Stimulated activated CD4-positive, alpha-beta T cell treated with anti-CD3 and anti-CD28 coated beads, Interleukin-2, amount 100 ng/mL, for 48 hours (primary cell): ENCODE measurements around the gene FPR1.

ENCODE experiments used
- DNase-seq, 2 donors: peaks; one replicate each; pipeline ENCODE4 v3.0.0-alpha.2; 2020

Gene FPR1

DNA sequence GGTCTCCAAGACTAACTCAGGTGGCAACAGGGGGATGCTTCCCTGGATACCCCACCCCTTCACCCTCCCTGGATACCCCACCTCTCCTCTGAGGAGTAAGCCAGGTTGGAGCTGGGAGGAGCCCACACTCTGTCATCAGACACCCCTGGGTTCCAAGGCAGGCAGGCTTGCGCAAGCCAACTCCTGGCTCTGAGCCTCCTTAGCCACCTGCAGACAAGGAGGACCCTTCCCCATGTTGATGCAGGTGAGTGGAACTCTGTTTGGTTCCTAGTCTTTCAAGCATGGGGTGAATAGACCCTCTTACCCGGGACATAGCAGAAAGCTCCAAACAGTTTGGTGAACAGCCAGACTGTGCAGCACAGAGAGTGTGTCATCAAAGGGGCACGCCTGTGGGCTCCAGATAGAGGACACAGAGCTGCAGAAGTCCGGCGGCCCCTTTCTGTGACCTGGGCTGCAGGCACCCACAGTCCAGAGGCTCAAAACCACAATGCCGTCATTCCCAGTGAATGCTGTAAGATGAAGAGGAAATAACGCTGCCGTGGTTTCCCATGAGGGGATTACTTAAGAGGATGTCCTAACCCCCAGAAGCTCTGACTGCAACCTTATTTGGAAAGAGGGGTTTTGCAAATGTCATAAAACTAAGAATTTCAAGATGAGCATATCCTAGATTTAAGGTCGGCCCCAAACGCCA lies 15.8 kb downstream of the FPR1 start:
- no peak for DNase-seq

DNA sequence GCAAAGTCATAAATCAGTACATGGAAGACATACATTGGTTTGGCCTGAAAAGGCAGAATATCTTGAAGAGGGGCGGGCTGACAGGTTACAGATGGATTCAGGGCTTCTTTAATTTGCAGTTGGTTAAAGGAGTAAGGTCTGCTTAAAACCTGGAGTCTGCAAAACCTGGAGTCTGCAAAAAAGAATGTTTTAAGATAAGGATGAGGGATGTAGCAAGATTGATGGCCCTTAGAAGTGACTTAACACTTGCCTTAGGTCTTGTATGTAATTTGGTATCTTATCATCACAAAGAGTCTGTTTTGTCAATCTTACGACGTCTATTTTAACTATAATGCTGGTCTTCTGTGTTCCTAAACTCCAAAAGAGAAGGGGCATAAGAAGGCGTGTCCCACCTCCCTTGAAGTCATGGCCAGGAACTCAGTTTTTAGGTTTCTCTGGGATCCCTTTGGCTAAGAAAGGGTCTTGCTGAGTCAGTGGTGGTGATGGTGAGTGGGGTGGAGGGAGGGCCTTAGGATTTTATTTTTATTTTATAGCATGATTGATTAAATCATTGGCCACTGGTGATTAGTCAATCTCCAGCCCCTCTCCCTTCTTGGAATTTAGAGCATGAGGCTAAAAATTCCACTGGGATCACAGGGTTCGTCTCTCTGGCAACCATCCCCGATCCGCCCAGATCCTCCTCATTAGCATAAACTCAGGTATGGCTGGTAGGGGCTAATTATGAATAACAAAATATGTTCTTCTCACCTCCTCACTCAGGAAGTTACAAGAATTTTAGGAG lies 17.7 kb downstream of the FPR1 start:
- DNase-seq = no peak

- no peak for DNase-seq
Observed at GRCh38 chr19:51729781-51730180, 21.9 kb downstream of the FPR1 start.

DNA sequence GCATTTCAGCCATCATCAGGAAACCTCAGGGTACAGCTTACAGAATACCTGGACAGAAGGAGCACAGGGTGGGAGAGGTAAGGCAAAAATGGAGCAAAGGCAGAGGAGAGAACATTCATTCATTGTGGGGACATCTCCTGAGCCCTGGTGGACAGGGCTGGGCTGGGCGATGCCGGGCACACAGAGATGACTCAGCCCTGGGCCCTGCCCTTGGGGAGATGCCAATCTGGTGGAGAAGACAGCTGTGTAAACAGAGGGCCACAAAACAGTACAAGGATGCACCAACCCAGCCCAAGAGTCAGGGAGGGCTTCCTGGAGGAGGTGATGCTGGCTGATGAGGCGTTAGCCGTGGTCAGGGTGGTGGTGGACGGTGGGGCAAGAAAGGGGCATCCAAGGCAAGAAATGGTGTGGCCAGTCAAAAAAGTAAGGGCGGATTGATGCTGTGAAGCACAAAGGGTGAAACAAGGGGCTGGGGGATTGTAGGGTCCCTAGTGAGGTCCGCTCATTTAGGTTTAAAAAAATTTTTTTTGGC lies 24.3 kb downstream of the FPR1 start:
- DNase-seq = no peak

DNA sequence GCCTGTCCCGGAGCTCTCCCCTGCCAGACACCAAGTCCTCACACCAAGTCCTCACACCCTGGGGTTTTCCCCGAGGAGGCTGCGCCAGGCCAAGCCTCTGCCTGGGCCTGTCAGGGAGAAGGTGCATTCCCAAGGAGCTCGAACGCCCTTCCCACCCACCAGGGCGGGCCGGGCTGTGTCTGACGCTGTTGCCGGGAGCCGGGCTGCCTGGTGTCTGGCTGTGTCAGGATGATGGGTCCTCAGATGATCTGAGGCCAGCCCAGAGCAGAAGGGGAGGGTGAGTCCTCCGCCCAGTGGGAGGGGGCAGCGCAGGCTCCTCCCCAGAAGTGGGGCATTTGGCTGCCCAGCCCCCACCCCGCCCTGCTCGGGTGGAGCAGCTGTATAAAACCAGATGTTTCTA lies 25.6 kb downstream of the FPR1 start:
- DNase-seq = no peak

GRCh38 chr19:51724543-51724942 lies 27.1 kb downstream of the FPR1 start:
- DNase-seq = no peak

DNA sequence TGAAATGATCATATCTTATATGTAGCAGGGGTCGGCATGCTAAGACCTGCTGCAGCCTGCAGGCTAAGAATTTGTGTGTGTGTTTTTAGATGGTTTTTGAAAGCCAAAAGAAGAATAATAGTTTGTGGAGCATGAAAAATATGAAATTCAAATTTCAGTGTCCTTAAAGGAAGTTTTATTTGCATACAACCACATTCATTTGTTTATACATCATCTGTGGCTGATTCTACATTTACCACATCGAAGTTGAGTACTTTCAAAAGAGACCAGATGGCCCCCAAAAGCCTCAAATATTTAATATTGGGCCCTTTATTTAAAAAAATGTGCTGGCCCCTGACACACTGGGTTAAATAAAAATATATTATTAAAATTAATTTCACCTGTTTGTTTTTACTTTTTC lies 29.2 kb downstream of the FPR1 start:
- no peak for DNase-seq

GRCh38 chr19:51721905-51722304 lies 29.8 kb downstream of the FPR1 start:
- no peak for DNase-seq

DNA sequence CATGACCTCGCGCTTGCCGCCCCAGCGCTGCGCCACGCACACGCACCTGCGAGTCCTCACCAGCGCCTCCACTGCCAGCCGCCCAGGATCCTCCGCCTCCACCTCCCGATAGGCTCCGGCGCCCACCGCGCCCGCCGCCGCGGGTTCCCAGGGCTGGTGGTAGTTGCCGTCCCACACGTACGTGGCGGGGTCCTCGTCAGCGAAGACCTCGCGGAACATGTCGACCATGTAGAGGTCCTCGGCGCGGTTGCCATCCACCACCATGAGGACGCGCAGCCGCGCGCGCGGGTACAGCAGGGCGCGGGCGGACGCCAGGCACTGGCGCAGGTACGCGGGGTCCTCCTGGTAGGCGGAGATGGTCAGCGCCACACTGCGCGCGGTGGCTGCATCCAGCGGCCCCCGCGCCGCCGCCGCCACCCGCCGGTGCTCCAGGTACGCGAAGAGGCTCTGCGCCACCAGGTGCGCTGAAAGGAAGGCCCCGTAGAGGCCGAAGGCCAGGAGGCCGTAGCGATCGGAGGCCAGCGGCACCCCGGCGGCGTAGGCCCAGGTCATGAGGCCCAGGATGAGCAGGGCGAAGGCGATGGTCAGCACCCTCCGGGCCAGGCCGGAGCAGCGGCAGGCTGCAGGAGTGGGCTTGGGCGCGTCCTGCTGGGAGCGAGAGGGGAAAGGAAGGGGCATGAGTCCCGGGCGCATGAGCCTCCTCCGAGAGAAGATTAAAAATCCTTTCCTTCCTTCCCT lies 32.3 kb downstream of the FPR1 start:
- no peak for DNase-seq

DNA sequence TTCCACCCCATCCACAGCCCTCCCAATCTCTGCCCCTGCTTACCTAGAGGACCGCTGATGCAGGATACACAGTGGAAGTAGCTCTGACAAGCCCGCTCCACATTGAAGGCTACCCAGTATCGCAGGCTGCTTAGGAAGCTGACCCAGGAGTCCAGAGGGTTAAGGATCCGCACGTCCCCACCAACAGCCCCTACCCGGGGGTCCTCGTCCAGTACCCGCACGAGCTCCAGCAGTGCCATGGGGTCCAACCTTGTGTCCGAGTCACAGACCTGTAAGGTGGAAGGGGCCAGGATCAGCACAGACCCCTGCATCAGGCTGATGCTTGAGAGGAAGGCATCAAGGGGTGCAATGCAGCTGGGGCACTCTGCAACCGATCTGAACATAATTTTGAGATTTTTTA lies 34.8 kb downstream of the FPR1 start:
- DNase-seq = no peak

GRCh38 chr19:51715850-51716249 lies 35.8 kb downstream of the FPR1 start:
- DNase-seq = no peak

- no peak for DNase-seq
Observed at GRCh38 chr19:51714848-51715247, 36.8 kb downstream of the FPR1 start.

GRCh38 chr19:51713319-51714285 lies 38.1 kb downstream of the FPR1 start:
- no peak for DNase-seq

GRCh38 chr19:51712461-51713081 lies 39.1 kb downstream of the FPR1 start:
- no peak for DNase-seq

DNA sequence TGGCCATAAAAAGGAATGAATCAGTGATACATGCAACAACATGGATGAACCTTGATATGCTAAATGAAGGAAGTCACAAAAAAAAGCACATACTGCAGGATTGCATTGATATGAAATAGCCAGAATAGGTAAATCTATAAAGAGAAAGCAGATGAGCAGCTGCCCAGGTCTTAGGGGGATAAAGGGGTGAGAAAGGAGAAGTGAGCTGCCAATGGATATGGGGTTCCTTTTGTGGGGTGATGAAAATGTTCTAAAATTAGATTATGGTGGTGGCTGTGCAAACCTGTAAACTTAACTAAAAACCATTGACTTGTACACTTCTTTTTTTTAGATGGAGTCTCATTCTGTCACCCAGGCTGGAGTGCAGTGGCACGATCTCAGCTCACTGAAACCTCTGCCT lies 40.0 kb downstream of the FPR1 start:
- DNase-seq = no peak

GRCh38 chr19:51710163-51710562 lies 41.5 kb downstream of the FPR1 start:
- DNase-seq = no peak

DNA sequence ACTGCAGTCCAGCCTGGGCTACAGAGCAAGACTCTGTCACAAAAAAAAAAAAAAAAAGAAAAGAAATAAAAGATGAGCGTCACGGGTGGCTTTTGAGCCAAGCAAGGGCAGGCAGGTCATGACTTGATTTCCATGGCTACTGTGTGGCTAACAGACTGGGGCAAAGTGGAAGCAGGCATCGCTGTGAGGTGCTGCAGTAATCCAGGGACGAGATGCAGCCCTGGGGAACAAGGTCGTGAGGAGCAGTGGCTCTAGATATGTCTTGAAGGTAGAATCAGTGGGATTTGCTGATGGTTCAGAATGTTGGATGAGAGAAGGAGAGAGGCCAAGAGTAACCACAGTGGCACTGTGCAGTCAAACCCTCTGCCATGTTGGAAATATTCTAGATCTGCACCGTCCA lies 42.1 kb downstream of the FPR1 start:
- DNase-seq = no peak

DNA sequence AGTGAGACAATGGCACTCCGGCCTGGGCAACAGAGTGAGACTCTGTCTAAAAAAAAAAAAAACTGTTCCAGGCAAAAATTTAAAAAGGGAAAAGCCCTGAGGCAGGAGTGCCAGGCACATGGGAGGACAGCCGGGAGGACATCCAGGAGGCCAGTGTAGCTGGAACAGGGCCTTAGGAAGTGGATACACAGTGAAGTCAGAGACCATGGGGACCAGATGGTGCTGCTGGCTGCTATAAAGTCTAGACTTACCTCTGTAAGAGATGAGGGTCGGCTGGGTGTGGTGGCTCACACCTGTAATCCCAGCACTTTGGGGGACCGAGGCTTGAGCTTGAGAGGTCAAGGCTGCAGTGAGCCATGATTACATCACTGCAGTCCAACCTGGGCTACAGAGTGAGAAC lies 42.9 kb downstream of the FPR1 start:
- DNase-seq = no peak

DNA sequence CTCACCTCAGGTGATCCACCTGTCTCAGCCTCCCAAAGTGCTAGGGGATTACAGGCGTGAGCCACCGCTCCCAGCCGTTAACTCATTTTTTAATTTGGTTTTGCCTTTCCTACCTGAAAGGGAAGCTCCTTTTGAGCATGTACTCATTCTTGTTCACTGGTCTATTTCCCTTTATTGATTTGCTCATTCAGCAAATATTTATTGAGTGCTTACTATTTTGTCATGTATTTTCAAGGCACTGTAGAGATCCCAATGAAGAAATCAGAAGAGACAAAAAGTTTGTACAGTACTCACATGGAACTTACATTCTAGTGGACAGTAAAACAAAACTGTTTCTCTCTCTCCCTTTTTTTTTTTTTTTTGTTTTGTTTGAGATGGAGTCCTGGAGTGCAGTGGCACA lies 44.8 kb downstream of the FPR1 start:
- no peak for DNase-seq

DNA sequence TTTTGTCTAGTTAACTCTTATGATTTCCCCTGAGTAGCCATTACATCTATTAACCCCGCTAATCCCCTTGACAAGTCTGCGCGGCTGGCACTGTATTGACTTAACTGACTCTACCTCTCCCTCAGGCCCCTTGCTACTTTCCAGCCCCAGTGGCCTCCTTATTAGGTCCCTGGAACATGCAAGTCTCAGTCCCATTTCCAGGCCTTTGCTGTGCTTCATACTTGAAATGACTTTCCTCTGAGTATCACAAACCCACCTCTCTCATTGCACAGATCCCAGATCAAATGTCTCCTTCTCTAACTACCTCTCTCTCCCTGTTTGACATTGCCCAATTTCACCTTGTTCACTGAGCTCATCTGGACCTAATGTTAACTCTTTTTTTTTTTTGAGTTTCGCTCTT lies 45.4 kb downstream of the FPR1 start:
- DNase-seq = no peak

GRCh38 chr19:51704626-51705025 lies 47.1 kb downstream of the FPR1 start:
- no peak for DNase-seq
